Natural killer cell (primary cell): ENCODE measurements around the gene FBXO9. TPM values are rescaled to one million over a fixed set of nuclear protein-coding genes. Genes with fewer than 3 reads are reported as not detected.

Experiments
- ATAC-seq, 3 donors: fragments of 150-1000 bp in 2 of 3; fragments of 200-7000 bp in 1 of 3; cut with Tn5 transposase; 1 replicate in 1 of 3; 2 replicates in 2 of 3; pipeline ENCODE4 v1.10.0; 2021; ENCODE audit warnings: mild to moderate bottlenecking in 2 of 3, moderate library complexity in 2 of 3
- DNase-seq, 2 donors: peaks; one replicate each; pipeline versions ENCODE4 v3.0.0 to v3.0.0-alpha.2; 2013 to 2021; ENCODE audit warnings: mixed read lengths in 1 of 2
- H3K27ac ChIP-seq: one replicate; pipeline ENCODE4 v1.5.1; 2013; ENCODE audit warnings: mild to moderate bottlenecking, low read length
- H3K27me3 ChIP-seq: one replicate; pipeline ENCODE4 v1.6.1; 2013; ENCODE audit warnings: low read length; ENCODE audit not compliant: control insufficient read depth, insufficient read depth
- H3K36me3 ChIP-seq: one replicate; pipeline ENCODE4 v1.6.1; 2013; ENCODE audit warnings: low read length; ENCODE audit not compliant: control insufficient read depth, insufficient read depth
- H3K4me1 ChIP-seq: one replicate; pipeline ENCODE4 v1.6.1; 2013; ENCODE audit warnings: low read length; ENCODE audit not compliant: control insufficient read depth, insufficient read depth
- H3K4me3 ChIP-seq: one replicate; pipeline ENCODE4 v1.5.1; 2013; ENCODE audit warnings: low read length
- H3K9me3 ChIP-seq: one replicate; pipeline ENCODE4 v1.6.1; 2013; ENCODE audit warnings: low read length; ENCODE audit not compliant: control insufficient read depth, insufficient read depth
- H3K27ac Mint-ChIP-seq, 2 donors: one replicate each; pipeline ENCODE4 v1.8.0; 2022; ENCODE audit warnings: mild to moderate bottlenecking in 2 of 2, mixed read lengths in 2 of 2, moderate library complexity in 1 of 2
- H3K27me3 Mint-ChIP-seq, 2 donors: one replicate each; pipeline ENCODE4 v1.8.0; 2022; ENCODE audit warnings: low read depth in 2 of 2, mixed read lengths in 2 of 2
- H3K36me3 Mint-ChIP-seq: one replicate; pipeline ENCODE4 v1.8.0; 2022; ENCODE audit warnings: mixed read lengths
- H3K4me1 Mint-ChIP-seq, 2 donors: one replicate each; pipeline ENCODE4 v1.8.0; 2022; ENCODE audit warnings: mixed read lengths in 2 of 2
- H3K4me3 Mint-ChIP-seq: one replicate; pipeline ENCODE4 v1.8.0; 2022; ENCODE audit warnings: mild to moderate bottlenecking, moderate library complexity, mixed read lengths
- H3K9me3 Mint-ChIP-seq, 2 donors: one replicate each; pipeline ENCODE4 v1.8.0; 2022; ENCODE audit warnings: mixed read lengths in 2 of 2
- WGBS: methylation state at CpG from one replicate; pipeline ENCODE4 v1.1.7; 2013; ENCODE audit warnings: missing lambda C conversion rate; ENCODE audit not compliant: insufficient coverage; 5-methylcytosine and 5-hydroxymethylcytosine counted together
- intact Hi-C: fragments of 100-400 bp; cut with micrococcal nuclease; formaldehyde crosslinking; loops from one replicate; pipeline ENCODE4 v1.14.2; 2022
- total RNA-seq, 4 donors: library from RNA; stranded (reverse); fragments of 120-200 nt in 1 of 4; gene quantifications; one replicate each; pipeline versions ENCODE4 v1.2.3 to v1.2.4, GENCODE V29; 2013 to 2022
- TF ChIP-seq, protein P1 (sequence below): fragments of 200-600 bp; IDR thresholded peaks from one replicate; pipeline ENCODE4 v1.8.0; 2022; ENCODE audit warnings: antibody characterized with exemption

The FBXO9 gene
- total RNA-seq, 3 donors from 2014 or later (not counting 1 experiment from before 2014, with no cell fraction given): 82.4 to 96.6 (median 88.9) TPM

DNA sequence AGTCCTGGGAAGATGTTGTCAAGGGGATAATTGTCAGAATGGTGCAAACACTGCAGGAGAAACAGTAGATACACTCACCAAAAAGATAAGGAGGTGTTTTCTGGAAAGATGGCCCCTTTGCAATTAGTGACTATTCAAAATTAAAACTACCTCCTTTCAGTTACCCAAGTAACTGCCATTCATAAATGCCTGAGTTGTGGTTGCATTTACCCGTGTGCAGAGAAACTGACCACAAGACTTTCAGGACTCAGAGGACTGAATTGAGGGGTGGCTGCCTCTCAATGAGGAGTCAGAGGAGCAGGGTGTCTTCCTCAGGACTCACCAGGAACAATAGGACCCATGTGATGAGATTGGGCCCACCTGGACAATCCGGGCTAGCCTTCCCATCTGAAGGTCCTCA, 44.4 kb downstream of the FBXO9 start:
- H3K9me3 Mint-ChIP-seq: no peaks in the 10 kb centered on the region
- intact Hi-C loops: no loop called here
- ATAC-seq: no peak
- no peaks in the 10 kb centered on the region for H3K36me3 ChIP-seq
- no peaks in the 10 kb centered on the region for H3K4me1 Mint-ChIP-seq
- H3K4me1 ChIP-seq: no peaks in the 10 kb centered on the region
- WGBS: 54% methylated on average over 2 of the region's 2 CpGs
- no peaks in the 10 kb centered on the region for H3K27me3 ChIP-seq
- H3K27ac ChIP-seq: no peak overlapping the region
- H3K27me3 Mint-ChIP-seq: no peaks in the 10 kb centered on the region
- no peaks in the 10 kb centered on the region for H3K36me3 Mint-ChIP-seq
- H3K4me3 ChIP-seq: no peak overlapping the region
- H3K4me3 Mint-ChIP-seq: no peak overlapping the region
- no peak for DNase-seq
- H3K27ac Mint-ChIP-seq: no peak overlapping the region
- TF ChIP-seq, protein P1, sequence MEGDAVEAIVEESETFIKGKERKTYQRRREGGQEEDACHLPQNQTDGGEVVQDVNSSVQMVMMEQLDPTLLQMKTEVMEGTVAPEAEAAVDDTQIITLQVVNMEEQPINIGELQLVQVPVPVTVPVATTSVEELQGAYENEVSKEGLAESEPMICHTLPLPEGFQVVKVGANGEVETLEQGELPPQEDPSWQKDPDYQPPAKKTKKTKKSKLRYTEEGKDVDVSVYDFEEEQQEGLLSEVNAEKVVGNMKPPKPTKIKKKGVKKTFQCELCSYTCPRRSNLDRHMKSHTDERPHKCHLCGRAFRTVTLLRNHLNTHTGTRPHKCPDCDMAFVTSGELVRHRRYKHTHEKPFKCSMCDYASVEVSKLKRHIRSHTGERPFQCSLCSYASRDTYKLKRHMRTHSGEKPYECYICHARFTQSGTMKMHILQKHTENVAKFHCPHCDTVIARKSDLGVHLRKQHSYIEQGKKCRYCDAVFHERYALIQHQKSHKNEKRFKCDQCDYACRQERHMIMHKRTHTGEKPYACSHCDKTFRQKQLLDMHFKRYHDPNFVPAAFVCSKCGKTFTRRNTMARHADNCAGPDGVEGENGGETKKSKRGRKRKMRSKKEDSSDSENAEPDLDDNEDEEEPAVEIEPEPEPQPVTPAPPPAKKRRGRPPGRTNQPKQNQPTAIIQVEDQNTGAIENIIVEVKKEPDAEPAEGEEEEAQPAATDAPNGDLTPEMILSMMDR: no peak
- no peaks in the 10 kb centered on the region for H3K9me3 ChIP-seq

DNA sequence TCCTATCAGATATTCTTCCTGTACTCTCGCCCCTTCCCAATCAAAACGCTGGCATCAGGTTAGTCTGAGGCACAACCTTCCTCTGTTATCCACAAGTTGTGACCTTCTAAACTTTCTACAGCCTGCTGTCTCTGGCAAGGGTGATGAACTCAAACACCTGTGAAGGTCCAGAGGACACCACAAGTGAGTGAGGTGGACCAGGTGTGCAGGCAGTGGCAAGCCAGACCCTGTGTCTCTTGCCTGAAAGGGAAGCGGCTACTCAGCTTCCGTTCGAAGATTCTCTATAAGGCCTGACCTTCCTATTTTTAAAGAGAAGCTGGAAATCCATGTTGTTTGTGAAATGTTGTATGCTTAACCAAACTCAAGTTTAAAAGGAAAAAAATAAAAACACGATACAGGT, 46.7 kb downstream of the FBXO9 start:
- ATAC-seq (no peak), DNase-seq (no peak)
- H3K27ac Mint-ChIP-seq: no peak overlapping the region
- no peaks in the 10 kb centered on the region for H3K27me3 Mint-ChIP-seq
- no peak overlapping the region for H3K4me3 Mint-ChIP-seq
- no peaks in the 10 kb centered on the region for H3K4me1 ChIP-seq
- intact Hi-C loops: no loop called here
- H3K36me3 Mint-ChIP-seq: no peaks in the 10 kb centered on the region
- WGBS: 84% methylated on average over 6 of the region's 6 CpGs
- no peaks in the 10 kb centered on the region for H3K9me3 ChIP-seq
- no peaks in the 10 kb centered on the region for H3K4me1 Mint-ChIP-seq
- TF ChIP-seq, protein P1: no peak
- no peaks in the 10 kb centered on the region for H3K9me3 Mint-ChIP-seq
- H3K27ac ChIP-seq: no peak overlapping the region
- H3K36me3 ChIP-seq: no peaks in the 10 kb centered on the region
- no peak overlapping the region for H3K4me3 ChIP-seq
- H3K27me3 ChIP-seq: no peaks in the 10 kb centered on the region

DNA sequence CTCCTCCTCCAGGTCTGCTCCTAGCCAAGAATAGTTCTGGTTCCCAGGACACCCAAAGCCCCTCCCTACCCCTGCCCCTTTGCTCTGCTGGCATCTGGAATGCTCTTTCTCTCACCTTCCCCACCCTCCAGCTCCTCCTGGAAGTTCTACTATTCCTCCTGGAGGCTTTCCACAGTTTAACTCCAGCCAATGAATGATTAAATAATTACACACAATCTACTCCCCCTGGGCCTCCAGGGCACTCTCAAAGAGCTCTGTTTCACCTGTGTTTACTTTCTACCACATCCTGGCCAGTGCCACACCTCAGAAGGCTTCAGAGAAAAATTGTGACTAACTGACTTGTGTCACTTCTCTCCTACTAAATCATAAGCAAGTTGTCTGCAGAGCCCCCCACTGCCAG, 47.2 kb downstream of the FBXO9 start:
- TF ChIP-seq, protein P1: no peak
- Mint-ChIP-seq H3K4me3 (no peak overlapping the region), H3K4me1 (no peaks in the 10 kb centered on the region)

DNA sequence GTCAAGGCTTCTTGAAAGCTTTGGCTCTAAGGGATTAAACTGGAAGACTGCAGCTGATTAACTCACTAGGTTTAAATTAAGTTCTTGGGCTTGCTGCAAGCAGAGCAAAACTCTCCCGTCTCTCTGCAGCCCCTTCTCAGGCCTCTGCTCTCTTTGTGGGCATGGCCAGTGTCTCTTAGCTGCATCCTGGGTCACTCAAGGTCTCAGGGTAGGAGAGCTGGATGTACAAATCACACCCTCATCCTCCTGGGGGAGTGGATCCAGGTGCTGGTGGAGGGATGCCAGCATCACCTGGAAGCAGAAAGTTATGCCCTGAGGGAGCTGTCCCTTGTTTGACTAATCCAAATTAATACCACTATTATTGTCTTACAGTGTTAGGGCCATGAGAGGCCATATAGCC, 47.7 kb downstream of the FBXO9 start:
- Mint-ChIP-seq H3K9me3 (no peaks in the 10 kb centered on the region), H3K27ac (no peak overlapping the region), H3K27me3 (no peaks in the 10 kb centered on the region), H3K36me3 (no peaks in the 10 kb centered on the region), H3K4me3 (no peak overlapping the region), H3K4me1 (no peaks in the 10 kb centered on the region)
- TF ChIP-seq, protein P1: no peak
- DNase-seq (no peak), ATAC-seq (no peak)
- Histone ChIP-seq H3K9me3 (no peaks in the 10 kb centered on the region), H3K4me3 (no peak overlapping the region), H3K27me3 (no peaks in the 10 kb centered on the region), H3K36me3 (no peaks in the 10 kb centered on the region), H3K27ac (no peak overlapping the region), H3K4me1 (no peaks in the 10 kb centered on the region)
- intact Hi-C loops: no loop called here
- WGBS: 56% methylated on average over 1 of the region's 1 CpG

More for the DNA sequence above, 47.2 kb downstream of the FBXO9 start:
- no peak overlapping the region for H3K27ac Mint-ChIP-seq
- H3K4me1 ChIP-seq: no peaks in the 10 kb centered on the region
- H3K27me3 Mint-ChIP-seq: no peaks in the 10 kb centered on the region
- intact Hi-C loops: no loop called here
- H3K36me3 Mint-ChIP-seq: no peaks in the 10 kb centered on the region
- ATAC-seq: no peak
- no peaks in the 10 kb centered on the region for H3K27me3 ChIP-seq
- H3K36me3 ChIP-seq: no peaks in the 10 kb centered on the region
- DNase-seq: no peak
- H3K9me3 ChIP-seq: no peaks in the 10 kb centered on the region
- no peak overlapping the region for H3K27ac ChIP-seq
- no peak overlapping the region for H3K4me3 ChIP-seq
- H3K9me3 Mint-ChIP-seq: no peaks in the 10 kb centered on the region
